ENCODE results near the gene NUP205.
"Not testable (repeated sequence)": the region's sequence is repeated elsewhere in the genome, so short reads cannot be mapped to it uniquely, and the experiment has no call there.

The NUP205 gene

GRCh38 chr7:135620447-135620846 is 62.7 kb downstream of the NUP205 start:
- no peak overlapping the region for H3K4me3 ChIP-seq (ENCODE audit: insufficient read length, low read depth)
- DNase-seq (ENCODE audit: low read depth, low spot score), result no peak
- H3K9ac ChIP-seq (ENCODE audit: insufficient read length, low read depth), result no peak overlapping the region
- no peak for TF ChIP-seq SUZ12 (IDR thresholded peaks at IDR 0.05; ENCODE audit: extremely low read depth, insufficient read depth, insufficient read length)
- TF ChIP-seq YY1 (IDR thresholded peaks at IDR 0.05; ENCODE audit: insufficient read depth, insufficient read length), result no peak
- TF ChIP-seq ZNF274 (IDR thresholded peaks at IDR 0.05; ENCODE audit: low read depth, low read length), result no peak
- H3K27me3 ChIP-seq (ENCODE audit: insufficient read depth, insufficient read length), result no peaks in the 10 kb centered on the region
- no peaks in the 10 kb centered on the region for H3K4me1 ChIP-seq (ENCODE audit: insufficient read depth, insufficient read length)
- H3K36me3 ChIP-seq (ENCODE audit: insufficient read depth, insufficient read length, low read length), result peaks cover 74% of the 10 kb centered on the region
- no peaks in the 10 kb centered on the region for H3K9me3 ChIP-seq (ENCODE audit: insufficient read depth, low read length)

GRCh38 chr7:135620980-135621850 is 63.5 kb downstream of the NUP205 start:
- peaks cover 76% of the 10 kb centered on the region for H3K36me3 ChIP-seq (ENCODE audit: insufficient read depth, insufficient read length, low read length)
- no peak for TF ChIP-seq ZNF274 (IDR thresholded peaks at IDR 0.05; ENCODE audit: low read depth, low read length)
- TF ChIP-seq YY1 (IDR thresholded peaks at IDR 0.05; ENCODE audit: insufficient read depth, insufficient read length), result no peak
- TF ChIP-seq SUZ12 (IDR thresholded peaks at IDR 0.05; ENCODE audit: extremely low read depth, insufficient read depth, insufficient read length), result no peak
- no peaks in the 10 kb centered on the region for H3K4me1 ChIP-seq (ENCODE audit: insufficient read depth, insufficient read length)
- DNase-seq (ENCODE audit: low read depth, low spot score), result peak; percentile 44
- H3K9ac ChIP-seq (ENCODE audit: insufficient read length, low read depth), result no peak overlapping the region
- H3K27me3 ChIP-seq (ENCODE audit: insufficient read depth, insufficient read length), result no peaks in the 10 kb centered on the region
- no peaks in the 10 kb centered on the region for H3K9me3 ChIP-seq (ENCODE audit: insufficient read depth, low read length)
- no peak overlapping the region for H3K4me3 ChIP-seq (ENCODE audit: insufficient read length, low read depth)

- H3K4me3 ChIP-seq (ENCODE audit: insufficient read length, low read depth), result no peak overlapping the region
- no peak for DNase-seq (ENCODE audit: low read depth, low spot score)
These were observed 76.6 kb downstream of the NUP205 start for GRCh38 chr7:135634191-135634878.

GRCh38 chr7:135639690-135640089 is 82.0 kb downstream of the NUP205 start:
- H3K27me3 ChIP-seq (ENCODE audit: insufficient read depth, insufficient read length); H3K4me3 ChIP-seq (ENCODE audit: insufficient read length, low read depth); H3K4me1 ChIP-seq (ENCODE audit: insufficient read depth, insufficient read length); DNase-seq (ENCODE audit: low read depth, low spot score); H3K9me3 ChIP-seq (ENCODE audit: insufficient read depth, low read length); H3K9ac ChIP-seq (ENCODE audit: insufficient read length, low read depth): not testable (repeated sequence)
- H3K36me3 ChIP-seq (ENCODE audit: insufficient read depth, insufficient read length, low read length), result peaks cover 79% of the 10 kb centered on the region

More at GRCh38 chr7:135634191-135634878, 76.6 kb downstream of the NUP205 start:
- Histone ChIP-seq H3K9ac (ENCODE audit: insufficient read length, low read depth) (no peak overlapping the region), H3K4me1 (ENCODE audit: insufficient read depth, insufficient read length) (no peaks in the 10 kb centered on the region), H3K27me3 (ENCODE audit: insufficient read depth, insufficient read length) (no peaks in the 10 kb centered on the region), H3K36me3 (ENCODE audit: insufficient read depth, insufficient read length, low read length) (peaks cover 79% of the 10 kb centered on the region), H3K9me3 (ENCODE audit: insufficient read depth, low read length) (no peaks in the 10 kb centered on the region)
- no peak for TF ChIP-seq SUZ12 (IDR thresholded peaks at IDR 0.05; ENCODE audit: extremely low read depth, insufficient read depth, insufficient read length)
- TF ChIP-seq YY1 (IDR thresholded peaks at IDR 0.05; ENCODE audit: insufficient read depth, insufficient read length), result no peak
- no peak for TF ChIP-seq ZNF274 (IDR thresholded peaks at IDR 0.05; ENCODE audit: low read depth, low read length)

- no peak for TF ChIP-seq SUZ12 (IDR thresholded peaks at IDR 0.05; ENCODE audit: extremely low read depth, insufficient read depth, insufficient read length)
- TF ChIP-seq YY1 (IDR thresholded peaks at IDR 0.05; ENCODE audit: insufficient read depth, insufficient read length), result no peak
- TF ChIP-seq ZNF274 (IDR thresholded peaks at IDR 0.05; ENCODE audit: low read depth, low read length), result no peak
- Histone ChIP-seq H3K36me3 (ENCODE audit: insufficient read depth, insufficient read length, low read length) (peaks cover 73% of the 10 kb centered on the region), H3K9me3 (ENCODE audit: insufficient read depth, low read length) (no peaks in the 10 kb centered on the region), H3K4me3 (ENCODE audit: insufficient read length, low read depth) (no peak overlapping the region), H3K27me3 (ENCODE audit: insufficient read depth, insufficient read length) (no peaks in the 10 kb centered on the region), H3K4me1 (ENCODE audit: insufficient read depth, insufficient read length) (no peaks in the 10 kb centered on the region), H3K9ac (ENCODE audit: insufficient read length, low read depth) (no peak overlapping the region)
- DNase-seq (ENCODE audit: low read depth, low spot score), result no peak
These were observed 86.4 kb downstream of the NUP205 start for GRCh38 chr7:135644154-135644553.

GRCh38 chr7:135644729-135645128 is 87.0 kb downstream of the NUP205 start:
- H3K9me3 ChIP-seq (ENCODE audit: insufficient read depth, low read length), result no peaks in the 10 kb centered on the region
- no peaks in the 10 kb centered on the region for H3K27me3 ChIP-seq (ENCODE audit: insufficient read depth, insufficient read length)
- no peak for DNase-seq (ENCODE audit: low read depth, low spot score)
- H3K36me3 ChIP-seq (ENCODE audit: insufficient read depth, insufficient read length, low read length), result peaks cover 70% of the 10 kb centered on the region
- H3K9ac ChIP-seq (ENCODE audit: insufficient read length, low read depth), result no peak overlapping the region
- no peaks in the 10 kb centered on the region for H3K4me1 ChIP-seq (ENCODE audit: insufficient read depth, insufficient read length)
- H3K4me3 ChIP-seq (ENCODE audit: insufficient read length, low read depth), result no peak overlapping the region
- no peak for TF ChIP-seq SUZ12 (IDR thresholded peaks at IDR 0.05; ENCODE audit: extremely low read depth, insufficient read depth, insufficient read length)
- TF ChIP-seq ZNF274 (IDR thresholded peaks at IDR 0.05; ENCODE audit: low read depth, low read length), result no peak
- TF ChIP-seq YY1 (IDR thresholded peaks at IDR 0.05; ENCODE audit: insufficient read depth, insufficient read length), result no peak

GRCh38 chr7:135645296-135645904 is 87.7 kb downstream of the NUP205 start:
- no peaks in the 10 kb centered on the region for H3K27me3 ChIP-seq (ENCODE audit: insufficient read depth, insufficient read length)
- H3K4me3 ChIP-seq (ENCODE audit: insufficient read length, low read depth), result no peak overlapping the region
- no peak for TF ChIP-seq ZNF274 (IDR thresholded peaks at IDR 0.05; ENCODE audit: low read depth, low read length)
- TF ChIP-seq YY1 (IDR thresholded peaks at IDR 0.05; ENCODE audit: insufficient read depth, insufficient read length), result no peak
- no peak for TF ChIP-seq SUZ12 (IDR thresholded peaks at IDR 0.05; ENCODE audit: extremely low read depth, insufficient read depth, insufficient read length)
- no peaks in the 10 kb centered on the region for H3K4me1 ChIP-seq (ENCODE audit: insufficient read depth, insufficient read length)
- no peak for DNase-seq (ENCODE audit: low read depth, low spot score)
- no peak overlapping the region for H3K9ac ChIP-seq (ENCODE audit: insufficient read length, low read depth)
- H3K36me3 ChIP-seq (ENCODE audit: insufficient read depth, insufficient read length, low read length), result peaks cover 66% of the 10 kb centered on the region
- H3K9me3 ChIP-seq (ENCODE audit: insufficient read depth, low read length), result no peaks in the 10 kb centered on the region
